Measurements from ENCODE around the gene S100A11.

DNA sequence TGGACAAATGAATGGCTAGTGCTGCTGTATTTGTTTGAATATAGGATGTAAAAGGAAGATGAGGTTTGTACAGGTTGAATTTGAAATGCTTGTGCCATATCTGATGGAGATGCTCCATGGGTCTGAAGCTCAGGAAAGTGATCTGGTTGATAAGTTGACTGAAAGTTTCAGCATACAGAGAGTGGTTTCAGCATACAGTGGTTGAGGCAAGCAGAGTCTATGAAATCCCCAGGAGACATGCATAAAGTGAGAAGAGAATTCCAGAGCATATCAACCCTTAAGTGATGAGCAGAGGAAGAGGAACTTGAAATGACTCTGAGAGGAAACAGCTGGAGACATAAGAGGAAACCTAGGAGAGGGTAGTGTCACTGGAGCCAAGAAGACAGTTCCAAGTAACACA, 30.3 kb upstream of the S100A11 start:
- TF ChIP-seq, protein P1, sequence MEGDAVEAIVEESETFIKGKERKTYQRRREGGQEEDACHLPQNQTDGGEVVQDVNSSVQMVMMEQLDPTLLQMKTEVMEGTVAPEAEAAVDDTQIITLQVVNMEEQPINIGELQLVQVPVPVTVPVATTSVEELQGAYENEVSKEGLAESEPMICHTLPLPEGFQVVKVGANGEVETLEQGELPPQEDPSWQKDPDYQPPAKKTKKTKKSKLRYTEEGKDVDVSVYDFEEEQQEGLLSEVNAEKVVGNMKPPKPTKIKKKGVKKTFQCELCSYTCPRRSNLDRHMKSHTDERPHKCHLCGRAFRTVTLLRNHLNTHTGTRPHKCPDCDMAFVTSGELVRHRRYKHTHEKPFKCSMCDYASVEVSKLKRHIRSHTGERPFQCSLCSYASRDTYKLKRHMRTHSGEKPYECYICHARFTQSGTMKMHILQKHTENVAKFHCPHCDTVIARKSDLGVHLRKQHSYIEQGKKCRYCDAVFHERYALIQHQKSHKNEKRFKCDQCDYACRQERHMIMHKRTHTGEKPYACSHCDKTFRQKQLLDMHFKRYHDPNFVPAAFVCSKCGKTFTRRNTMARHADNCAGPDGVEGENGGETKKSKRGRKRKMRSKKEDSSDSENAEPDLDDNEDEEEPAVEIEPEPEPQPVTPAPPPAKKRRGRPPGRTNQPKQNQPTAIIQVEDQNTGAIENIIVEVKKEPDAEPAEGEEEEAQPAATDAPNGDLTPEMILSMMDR (IDR thresholded peaks at IDR 0.05) = no peak
- TF ChIP-seq POLR2A (IDR thresholded peaks at IDR 0.05) (no peak), POLR2AphosphoS5 (IDR thresholded peaks at IDR 0.05) (no peak), EP300 (IDR thresholded peaks at IDR 0.05) (no peak)

All from gastroesophageal sphincter (tissue), 3 donors.